IMR-90 (cell line): ENCODE measurements around the gene CAMTA1. TPM values are rescaled to one million over a fixed set of nuclear protein-coding genes. Genes with fewer than 3 reads are reported as not detected.

Experiments used
- ATAC-seq: fragments of 200-7000 bp; cut with Tn5 transposase; 2 replicates; pipeline ENCODE4 v1.9.1; 2020; ENCODE audit warnings: low read depth, mild to moderate bottlenecking, moderate library complexity
- BruUV-seq: library from RNA; stranded (reverse); fragments of 400-500 nt; replicated peaks from 2 replicates; lab custom pipeline; 2021; lab: Mats Ljungman, UMichigan
- CTCF ChIA-PET: fragments of 300-600 bp; formaldehyde crosslinking; extraction: SDS; loops from one replicate; lab custom pipeline; 2021; ENCODE audit warnings: antibody characterized with exemption; lab: Yijun Ruan, JAX
- POLR2A ChIA-PET: fragments of 300-600 bp; sonication (Branson Sonifier 250); formaldehyde crosslinking; loops from one replicate; lab custom pipeline; 2022; ENCODE audit warnings: antibody characterized with exemption; ENCODE audit not compliant: unreplicated experiment; lab: Charles Lee
- DNase-seq: peaks from one replicate; pipeline ENCODE4 v3.0.0; 2013
- H2AFZ ChIP-seq: replicated peaks from 2 replicates; pipeline ENCODE3; 2013; ENCODE audit warnings: low read length, mild to moderate bottlenecking; ENCODE audit not compliant: poor library complexity
- H2AK5ac ChIP-seq: 2 replicates; pipeline ENCODE4 v1.6.1; 2013; ENCODE audit warnings: low read depth, low read length, inconsistent platforms
- H2AK9ac ChIP-seq: replicated peaks from 2 replicates; pipeline ENCODE3; 2013; ENCODE audit warnings: mild to moderate bottlenecking, low read depth, low read length, moderate library complexity; ENCODE audit not compliant: poor library complexity
- H2BK120ac ChIP-seq: 2 replicates; pipeline ENCODE4 v1.6.1; 2013; ENCODE audit warnings: low read depth, low read length, inconsistent platforms
- H2BK15ac ChIP-seq: 3 replicates; pipeline ENCODE4 v1.6.1; 2013; ENCODE audit warnings: low read depth, low read length, inconsistent platforms
- H2BK20ac ChIP-seq: 2 replicates; pipeline ENCODE4 v1.6.1; 2013; ENCODE audit warnings: low read depth, mild to moderate bottlenecking, inconsistent platforms, low read length, moderate library complexity
- H2BK5ac ChIP-seq: 2 replicates; pipeline ENCODE4 v1.6.1; 2013; ENCODE audit warnings: mild to moderate bottlenecking, low read depth, low read length, inconsistent platforms; ENCODE audit not compliant: poor library complexity, severe bottlenecking
- H3K14ac ChIP-seq: replicated peaks from 2 replicates; pipeline ENCODE4 v1.6.1; 2013; ENCODE audit warnings: low read depth, low read length, inconsistent platforms
- H3K18ac ChIP-seq: 2 replicates; pipeline ENCODE4 v1.6.1; 2013; ENCODE audit warnings: low read depth, low read length, control low read depth
- H3K23ac ChIP-seq: 2 replicates; pipeline ENCODE4 v1.6.1; 2013; ENCODE audit warnings: low read depth, low read length, inconsistent platforms
- H3K27ac ChIP-seq: 2 replicates; pipeline ENCODE4 v1.5.1; 2013; ENCODE audit warnings: mild to moderate bottlenecking, control low read depth, low read length; ENCODE audit not compliant: insufficient read depth
- H3K27me3 ChIP-seq: 2 replicates; pipeline ENCODE4 v1.6.1; 2013; ENCODE audit warnings: low read length; ENCODE audit not compliant: control insufficient read depth, insufficient read depth
- H3K36me3 ChIP-seq: 2 replicates; pipeline ENCODE4 v1.6.1; 2013; ENCODE audit warnings: low read length, mixed read lengths; ENCODE audit not compliant: control insufficient read depth, insufficient read depth
- H3K4ac ChIP-seq: 2 replicates; pipeline ENCODE4 v1.6.1; 2013; ENCODE audit warnings: low read depth, low read length, inconsistent platforms
- H3K4me1 ChIP-seq: 2 replicates; pipeline ENCODE4 v1.6.1; 2013; ENCODE audit warnings: low read length, mixed read lengths; ENCODE audit not compliant: control insufficient read depth, insufficient read depth
- H3K4me2 ChIP-seq: 2 replicates; pipeline ENCODE4 v1.6.1; 2013; ENCODE audit warnings: low read depth, mild to moderate bottlenecking, control low read depth, low read length, moderate library complexity
- H3K4me3 ChIP-seq: 2 replicates; pipeline ENCODE4 v1.5.1; 2013; ENCODE audit warnings: low read depth, mild to moderate bottlenecking, control low read depth, low read length, moderate library complexity; ENCODE audit not compliant: insufficient read depth
- H3K56ac ChIP-seq: 2 replicates; pipeline ENCODE4 v1.6.1; 2013; ENCODE audit warnings: low read length, inconsistent platforms; ENCODE audit not compliant: insufficient read depth; ENCODE audit errors: extremely low read depth
- H3K79me1 ChIP-seq, 2 experiments: 2 replicates each; pipeline ENCODE4 v1.6.1; 2013; ENCODE audit warnings: low read length in 2 of 2, inconsistent platforms in 1 of 2, low read depth in 1 of 2
- H3K9ac ChIP-seq: 2 replicates; pipeline ENCODE4 v1.6.1; 2013; ENCODE audit warnings: low read depth, low read length, control low read depth
- H3K9me1 ChIP-seq: 2 replicates; pipeline ENCODE4 v1.6.1; 2013; ENCODE audit warnings: low read length, inconsistent platforms; ENCODE audit not compliant: insufficient read depth
- H3K9me3 ChIP-seq: 2 replicates; pipeline ENCODE4 v1.6.1; 2013; ENCODE audit warnings: low read length; ENCODE audit not compliant: control insufficient read depth, insufficient read depth
- H4K20me1 ChIP-seq: 2 replicates; pipeline ENCODE4 v1.6.1; 2013; ENCODE audit warnings: low read length, inconsistent platforms; ENCODE audit not compliant: insufficient read depth
- H4K5ac ChIP-seq: 2 replicates; pipeline ENCODE4 v1.6.1; 2013; ENCODE audit warnings: mild to moderate bottlenecking, low read depth, low read length, control low read depth
- H4K8ac ChIP-seq, 2 experiments: 2 replicates each; pipeline ENCODE4 v1.6.1; 2013; ENCODE audit warnings: low read depth in 2 of 2, low read length in 2 of 2, control low read depth in 1 of 2, inconsistent platforms in 1 of 2
- H4K91ac ChIP-seq: 2 replicates; pipeline ENCODE4 v1.6.1; 2013; ENCODE audit warnings: low read depth, low read length, inconsistent platforms; ENCODE audit not compliant: insufficient read depth
- BHLHE40 ChIP-seq: fragments of 150-350 bp; IDR thresholded peaks from 2 replicates; pipeline ENCODE4 v1.6.1; 2016; ENCODE audit warnings: mild to moderate bottlenecking, low read depth, low read length
- CEBPB ChIP-seq: IDR thresholded peaks from 2 replicates; pipeline ENCODE4 v1.6.1; 2012; ENCODE audit warnings: low read depth, low read length, improper control_type of control experiment
- CHD1 ChIP-seq: IDR thresholded peaks from 2 replicates; pipeline ENCODE4 v1.6.1; 2012; ENCODE audit warnings: low read depth, low read length, improper control_type of control experiment
- FOS ChIP-seq: fragments of 150-350 bp; IDR thresholded peaks from 2 replicates; pipeline ENCODE4 v1.6.1; 2016; ENCODE audit warnings: low read depth, low read length
- MAFK ChIP-seq: IDR thresholded peaks from 2 replicates; pipeline ENCODE4 v1.6.1; 2012; ENCODE audit warnings: low read depth, low read length, improper control_type of control experiment
- MAZ ChIP-seq: IDR thresholded peaks from 2 replicates; pipeline ENCODE4 v1.6.1; 2012; ENCODE audit warnings: low read depth, mild to moderate bottlenecking, low read length, improper control_type of control experiment, moderate library complexity, borderline replicate concordance
- MXI1 ChIP-seq: IDR thresholded peaks from 2 replicates; pipeline ENCODE4 v1.6.1; 2012; ENCODE audit warnings: low read depth, mild to moderate bottlenecking, low read length, moderate library complexity, borderline replicate concordance
- NFE2L2 ChIP-seq: fragments of 150-350 bp; IDR thresholded peaks from 2 replicates; pipeline ENCODE4 v1.6.1; 2016; ENCODE audit warnings: low read depth, mild to moderate bottlenecking, low read length
- POLR2A ChIP-seq: IDR thresholded peaks from 2 replicates; pipeline ENCODE4 v1.6.1; 2012; ENCODE audit warnings: mild to moderate bottlenecking, low read depth, low read length
- RAD21 ChIP-seq: IDR thresholded peaks from 2 replicates; pipeline ENCODE4 v1.6.1; 2012; ENCODE audit warnings: low read length, improper control_type of control experiment
- RCOR1 ChIP-seq: IDR thresholded peaks from 2 replicates; pipeline ENCODE4 v1.6.1; 2012; ENCODE audit warnings: mild to moderate bottlenecking, low read length, improper control_type of control experiment; ENCODE audit not compliant: insufficient replicate concordance
- RFX5 ChIP-seq: IDR thresholded peaks from 2 replicates; pipeline ENCODE4 v1.8.0; 2012; ENCODE audit warnings: low read depth, mild to moderate bottlenecking, low read length, moderate library complexity
- SMC3 ChIP-seq: fragments of 150-350 bp; IDR thresholded peaks from 2 replicates; pipeline ENCODE4 v1.6.1; 2016; ENCODE audit warnings: low read depth, mild to moderate bottlenecking, antibody characterized with exemption, low read length, moderate library complexity
- WGBS, 2 experiments: methylation state at CpG; one replicate each; pipeline versions ENCODE4 v1.1.5 to v1.1.7; 2013; ENCODE audit warnings: missing lambda C conversion rate in 2 of 2; ENCODE audit not compliant: insufficient read length in 1 of 2; ENCODE audit errors: extremely low coverage in 2 of 2; 5-methylcytosine and 5-hydroxymethylcytosine counted together
- dilution Hi-C: fragments of 300-500 bp; cut with HindIII; formaldehyde crosslinking; loops from one replicate; pipeline ENCODE4 v1.14.3; 2018; ENCODE audit warnings: low sequenced_read_pairs; ENCODE audit not compliant: unreplicated experiment
- in situ Hi-C: fragments of 300-500 bp; cut with MboI; formaldehyde crosslinking; loops from 3 replicates; pipeline ENCODE4 v1.14.3; 2019; ENCODE audit warnings: low sequenced_read_pairs, inconsistent platforms, mixed read lengths
- intact Hi-C: fragments of 100-400 bp; cut with micrococcal nuclease; formaldehyde crosslinking; loops from 2 replicates; pipeline ENCODE4 v1.10.0; 2022
- polyA plus RNA-seq, 3 experiments: library from polyadenylated mRNA; depleted of rRNA; stranded (reverse); fragments of >200 nt; gene quantifications; 2 replicates each; pipeline ENCODE4 v1.2.3, GENCODE V29; 2012; ENCODE audit warnings: low replicate concordance in 1 of 3
- total RNA-seq: library from RNA; depleted of rRNA; stranded (reverse); fragments of >200 nt; gene quantifications from 2 replicates; pipeline ENCODE4 v1.2.3, GENCODE V29; 2012
- TF ChIP-seq, protein P1 (sequence below): conservative IDR thresholded peaks from 2 replicates; pipeline ENCODE4 v1.5.1; 2012; ENCODE audit warnings: mild to moderate bottlenecking, low read depth, low read length, improper control_type of control experiment
- TF ChIP-seq, protein P2 (sequence below): fragments of 150-350 bp; IDR thresholded peaks from 2 replicates; pipeline ENCODE4 v1.6.1; 2016; ENCODE audit warnings: low read depth, mild to moderate bottlenecking, low read length, moderate library complexity, borderline replicate concordance

The CAMTA1 gene
- total and polyA plus RNA-seq, 2 of the 4 experiments (the other 2 are of a cell fraction), result 35.5 to 74.3 TPM

- no peak for TF ChIP-seq BHLHE40
- no peak for TF ChIP-seq MAFK
Observed at GRCh38 chr1:7249516-7249915, 464.3 kb downstream of the CAMTA1 start (continued).

- Histone ChIP-seq H2BK5ac (peak overlapping the region; percentile 30), H3K27me3 (no peaks in the 10 kb centered on the region), H3K27ac (no peak overlapping the region), H2BK20ac (peak overlapping the region; percentile 27; the same call in 1 of the 2 replicates), H4K8ac (no peak overlapping the region), H3K9ac (no peak overlapping the region), H3K4me1 (peaks cover 7% of the 10 kb centered on the region), H3K36me3 (no peaks in the 10 kb centered on the region), H4K91ac (no peak overlapping the region), H3K14ac (peak overlapping the region; percentile 19; the same call in 1 of the 2 replicates), H3K56ac (no peak overlapping the region), H2AK9ac (peak overlapping the region; percentile 67), H3K9me1 (peaks cover 2% of the 10 kb centered on the region; the same call in 1 of the 2 replicates), H3K18ac (no peak overlapping the region), H3K79me1 (no peaks in the 10 kb centered on the region), H3K4me3 (no peak overlapping the region), H3K9me3 (no peaks in the 10 kb centered on the region), H4K5ac (no peak overlapping the region), H4K20me1 (no peaks in the 10 kb centered on the region), H2AK5ac (peak overlapping the region; percentile 75; the same call in 1 of the 2 replicates), H2BK120ac (no peak overlapping the region; the same call in 1 of the 2 replicates), H3K4me2 (no peak overlapping the region), H2AFZ (peak overlapping the region; percentile 71), H2BK15ac (no peak overlapping the region), H3K4ac (no peak overlapping the region), H3K23ac (no peak overlapping the region)
- no peak for ATAC-seq
- WGBS, 2 experiments, result 86% methylated on average over 4 of the region's 10 CpGs; no CpG with 5 or more reads in 1 of the 2 experiments
- dilution Hi-C loops (no loop called here), intact Hi-C loops (no loop called here), in situ Hi-C loops (no loop called here)
- ChIA-PET CTCF (no interaction called here), POLR2A (no interaction called here)
- no peak for DNase-seq
- no TSS peak for BruUV-seq
- TF ChIP-seq RFX5 (no peak), NFE2L2 (no peak), FOS (no peak), BHLHE40 (no peak), MAFK (no peak), MXI1 (no peak), MAZ (no peak), RAD21 (no peak), RCOR1 (no peak), CEBPB (no peak), SMC3 (no peak), POLR2A (no peak), CHD1 (no peak)
- TF ChIP-seq, protein P1, sequence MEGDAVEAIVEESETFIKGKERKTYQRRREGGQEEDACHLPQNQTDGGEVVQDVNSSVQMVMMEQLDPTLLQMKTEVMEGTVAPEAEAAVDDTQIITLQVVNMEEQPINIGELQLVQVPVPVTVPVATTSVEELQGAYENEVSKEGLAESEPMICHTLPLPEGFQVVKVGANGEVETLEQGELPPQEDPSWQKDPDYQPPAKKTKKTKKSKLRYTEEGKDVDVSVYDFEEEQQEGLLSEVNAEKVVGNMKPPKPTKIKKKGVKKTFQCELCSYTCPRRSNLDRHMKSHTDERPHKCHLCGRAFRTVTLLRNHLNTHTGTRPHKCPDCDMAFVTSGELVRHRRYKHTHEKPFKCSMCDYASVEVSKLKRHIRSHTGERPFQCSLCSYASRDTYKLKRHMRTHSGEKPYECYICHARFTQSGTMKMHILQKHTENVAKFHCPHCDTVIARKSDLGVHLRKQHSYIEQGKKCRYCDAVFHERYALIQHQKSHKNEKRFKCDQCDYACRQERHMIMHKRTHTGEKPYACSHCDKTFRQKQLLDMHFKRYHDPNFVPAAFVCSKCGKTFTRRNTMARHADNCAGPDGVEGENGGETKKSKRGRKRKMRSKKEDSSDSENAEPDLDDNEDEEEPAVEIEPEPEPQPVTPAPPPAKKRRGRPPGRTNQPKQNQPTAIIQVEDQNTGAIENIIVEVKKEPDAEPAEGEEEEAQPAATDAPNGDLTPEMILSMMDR, result no peak
- TF ChIP-seq, protein P2, sequence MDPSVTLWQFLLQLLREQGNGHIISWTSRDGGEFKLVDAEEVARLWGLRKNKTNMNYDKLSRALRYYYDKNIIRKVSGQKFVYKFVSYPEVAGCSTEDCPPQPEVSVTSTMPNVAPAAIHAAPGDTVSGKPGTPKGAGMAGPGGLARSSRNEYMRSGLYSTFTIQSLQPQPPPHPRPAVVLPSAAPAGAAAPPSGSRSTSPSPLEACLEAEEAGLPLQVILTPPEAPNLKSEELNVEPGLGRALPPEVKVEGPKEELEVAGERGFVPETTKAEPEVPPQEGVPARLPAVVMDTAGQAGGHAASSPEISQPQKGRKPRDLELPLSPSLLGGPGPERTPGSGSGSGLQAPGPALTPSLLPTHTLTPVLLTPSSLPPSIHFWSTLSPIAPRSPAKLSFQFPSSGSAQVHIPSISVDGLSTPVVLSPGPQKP, result no peak
Observed at GRCh38 chr1:7250176-7250575, 464.9 kb downstream of the CAMTA1 start.
